GM19463 (cell line): ENCODE measurements around the gene SPATC1L.
"Not testable (repeated sequence)": the region's sequence is repeated elsewhere in the genome, so short reads cannot be mapped to it uniquely, and the experiment has no call there.

Experiments used
- ATAC-seq: cut with Tn5 transposase; IDR thresholded peaks from one replicate; pipeline ENCODE4 v1.9.1; 2021; ENCODE audit warnings: mild to moderate bottlenecking, moderate library complexity; ENCODE audit not compliant: unreplicated experiment

The SPATC1L gene

DNA sequence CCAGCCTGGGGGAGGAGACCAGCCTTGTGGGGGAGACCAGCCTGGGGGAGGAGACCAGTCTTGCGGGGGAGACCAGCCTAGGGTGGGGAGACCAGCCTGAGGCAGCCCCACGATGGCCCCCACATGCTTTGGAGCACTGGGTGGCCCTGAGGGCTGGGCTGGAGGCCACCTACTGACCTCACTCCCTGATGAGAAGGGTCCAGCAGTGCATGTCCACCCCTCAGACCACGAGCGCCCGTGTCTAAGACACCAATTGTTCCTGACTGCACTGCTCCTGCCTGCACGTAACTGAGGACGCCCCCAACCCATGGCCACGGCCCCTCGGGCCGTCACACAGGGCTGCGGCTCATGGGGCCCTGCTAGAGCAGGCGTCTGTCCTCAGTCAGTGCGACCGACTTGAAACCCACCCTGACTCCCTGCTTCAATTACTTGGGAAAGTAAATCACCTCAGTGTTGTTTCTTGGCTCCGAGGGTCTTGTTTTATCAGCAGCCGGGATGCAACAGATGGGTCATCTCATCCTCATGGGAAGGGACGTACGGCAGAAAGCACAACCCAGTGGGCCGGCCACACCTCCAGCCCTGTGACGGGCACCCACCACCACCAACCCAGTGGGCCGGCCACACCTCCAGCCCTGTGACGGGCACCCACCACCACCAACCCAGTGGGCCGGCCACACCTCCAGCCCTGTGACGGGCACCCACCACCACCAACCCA is at the start of gene SPATC1L:
TSS of gene SPATC1L (minus strand) at position 550 of the 715 bp plus-strand sequence. CDS start 1,643 bp downstream, outside the sequence.
- no peak for ATAC-seq

DNA sequence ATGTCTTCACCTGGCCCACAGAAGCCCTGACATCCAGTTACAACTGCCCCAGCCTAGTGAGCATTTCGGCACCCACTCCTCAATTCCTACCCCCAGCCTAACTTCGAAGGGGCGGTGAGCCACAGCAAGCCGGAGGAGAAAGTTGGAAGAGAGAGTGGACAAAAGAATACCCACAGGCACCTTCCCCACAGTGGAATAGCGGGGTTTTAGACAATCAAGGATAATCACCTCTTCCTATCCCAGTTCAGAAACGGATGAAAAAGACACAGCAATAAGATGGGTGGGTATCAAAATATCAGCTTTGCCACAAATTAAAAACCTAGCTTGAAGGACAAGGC is 45.6 kb upstream of the SPATC1L start:
- no peak for ATAC-seq

DNA sequence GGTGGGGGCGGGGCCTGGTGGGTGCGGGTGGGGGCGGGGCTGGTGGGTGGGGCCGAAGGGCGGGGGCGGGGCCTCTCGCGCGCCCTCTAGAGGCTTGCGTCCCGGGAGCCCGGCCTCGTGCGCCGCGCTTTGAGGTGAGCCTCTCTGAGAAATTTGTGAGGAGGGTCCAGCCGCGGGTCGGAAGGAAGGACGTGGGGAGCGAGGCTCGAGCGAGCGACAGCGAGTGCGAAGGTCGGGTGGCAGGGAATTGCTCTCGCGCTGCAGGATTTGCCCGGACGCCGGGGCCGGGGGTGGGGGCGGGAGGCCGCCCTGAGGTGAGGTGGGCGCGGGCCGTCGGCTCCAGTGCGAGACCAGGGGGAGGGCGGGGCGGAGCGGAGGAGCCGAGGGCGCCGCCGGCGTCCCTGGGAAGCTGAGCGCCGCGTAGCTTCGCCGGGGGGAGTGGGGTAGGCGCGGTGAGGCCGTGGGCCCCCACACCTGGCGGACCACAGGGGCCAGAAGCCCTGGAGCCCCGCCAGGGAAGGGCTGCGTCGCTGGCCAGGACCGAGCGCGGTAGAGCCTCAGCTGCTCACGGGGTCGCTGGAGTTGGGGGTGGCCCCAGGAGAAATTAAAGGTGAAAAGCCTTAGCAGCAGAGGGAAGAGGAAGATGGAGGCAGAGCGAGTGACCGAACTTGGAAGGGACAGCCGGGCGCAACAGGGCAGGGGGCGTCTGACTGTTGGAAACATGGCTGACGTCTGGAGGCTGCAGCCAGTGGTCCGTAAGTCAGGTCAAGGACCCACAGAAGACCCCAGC is 45.1 kb upstream of the SPATC1L start:
- peak; percentile 8 for ATAC-seq

DNA sequence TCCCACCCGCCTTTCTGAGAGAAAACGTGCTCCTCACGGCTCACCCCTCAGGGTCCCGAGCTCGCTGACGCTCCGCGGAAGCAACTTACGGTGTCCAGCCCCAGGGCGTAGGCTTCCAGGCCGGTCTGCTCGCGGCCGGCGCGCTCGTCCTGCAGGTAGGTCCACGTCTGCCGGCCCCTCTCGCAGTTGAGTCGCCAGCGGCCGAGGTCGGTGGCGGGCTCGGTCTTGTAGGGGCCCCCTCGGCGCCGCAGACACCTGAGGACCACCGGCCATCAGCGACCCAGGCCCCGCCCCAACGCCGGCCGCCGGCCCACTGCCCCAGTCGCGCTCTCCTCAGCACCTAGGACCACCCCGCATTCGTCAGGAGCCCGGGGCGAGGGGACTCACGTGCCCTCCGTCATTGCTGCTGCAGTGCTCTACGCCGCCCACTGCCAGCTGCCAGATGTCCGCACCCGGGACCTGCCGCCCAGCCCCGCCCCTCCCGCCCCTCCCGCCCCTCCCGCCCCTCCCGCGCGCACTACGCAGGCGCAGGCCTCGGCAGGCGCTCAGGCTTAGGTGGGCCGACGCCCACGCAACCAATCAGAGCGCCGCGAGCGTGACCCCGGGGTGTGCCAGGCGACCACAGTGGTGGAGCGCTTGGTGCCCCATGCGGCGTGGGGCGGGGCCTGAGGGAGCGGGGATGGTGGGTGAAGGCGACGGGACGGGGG is 44.2 kb upstream of the SPATC1L start, which contains the start of gene LSS:
TSS of gene LSS (minus strand) at position 430 of the 707 bp plus-strand sequence. CDS start at position 401, 29 bp downstream.
- peak; percentile 91 for ATAC-seq

DNA sequence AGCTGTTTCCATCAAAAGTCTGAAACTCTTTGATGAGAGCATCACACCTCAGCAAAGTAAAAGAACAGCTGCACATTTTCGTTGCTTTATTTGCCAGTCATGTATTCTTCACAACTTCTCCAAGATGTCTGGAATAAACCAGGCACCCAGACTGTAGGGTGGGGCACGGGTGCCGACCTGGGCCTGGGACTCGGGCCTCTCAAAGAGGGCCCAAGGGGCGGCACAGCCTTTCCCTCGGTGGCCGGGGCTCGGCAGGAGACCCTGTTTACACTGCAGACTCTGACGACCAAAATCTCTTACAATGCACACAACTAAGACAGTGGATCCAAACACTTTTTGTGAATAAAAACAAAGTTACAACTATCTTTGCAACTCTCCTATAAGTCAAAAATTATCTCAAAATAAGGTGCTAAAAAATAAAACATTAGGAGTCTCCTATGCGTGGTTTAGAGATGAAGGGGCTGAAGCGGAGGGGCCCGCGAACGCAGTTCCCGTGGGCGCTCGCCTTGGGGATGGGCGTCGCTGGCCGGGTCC is 43.6 kb upstream of the SPATC1L start:
- no peak for ATAC-seq

DNA sequence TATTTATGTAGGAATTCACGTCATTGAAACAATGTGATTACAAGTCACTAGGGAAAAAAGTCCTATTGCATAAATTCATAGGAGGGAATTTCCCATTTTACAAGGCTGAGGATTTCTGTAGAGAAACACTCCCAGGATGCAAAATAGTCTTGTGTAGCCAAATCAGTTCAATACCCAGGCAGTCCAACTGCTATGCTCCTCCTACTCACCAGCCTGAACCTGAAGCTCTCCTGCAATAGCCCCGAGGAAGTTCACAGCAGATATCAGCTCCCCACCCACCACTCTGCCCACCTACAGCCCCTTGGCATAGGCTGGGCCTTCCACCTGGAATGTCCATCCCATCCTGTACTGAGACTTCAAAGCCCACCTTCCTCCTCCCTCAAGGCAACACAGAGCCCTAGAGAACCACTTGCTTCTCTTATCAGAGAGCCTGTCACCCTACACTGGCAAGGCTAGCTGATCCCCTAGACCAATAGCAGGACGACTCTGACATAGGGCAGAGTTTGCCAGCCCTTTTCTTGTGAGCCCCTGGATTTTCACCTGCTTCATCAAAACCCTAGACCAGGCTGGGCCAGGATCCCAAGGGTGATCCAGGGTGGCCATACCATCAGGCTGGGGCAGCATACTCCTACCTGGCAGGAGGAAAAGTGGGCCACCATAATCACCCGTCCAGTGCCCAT is 42.8 kb upstream of the SPATC1L start:
- no peak for ATAC-seq

DNA sequence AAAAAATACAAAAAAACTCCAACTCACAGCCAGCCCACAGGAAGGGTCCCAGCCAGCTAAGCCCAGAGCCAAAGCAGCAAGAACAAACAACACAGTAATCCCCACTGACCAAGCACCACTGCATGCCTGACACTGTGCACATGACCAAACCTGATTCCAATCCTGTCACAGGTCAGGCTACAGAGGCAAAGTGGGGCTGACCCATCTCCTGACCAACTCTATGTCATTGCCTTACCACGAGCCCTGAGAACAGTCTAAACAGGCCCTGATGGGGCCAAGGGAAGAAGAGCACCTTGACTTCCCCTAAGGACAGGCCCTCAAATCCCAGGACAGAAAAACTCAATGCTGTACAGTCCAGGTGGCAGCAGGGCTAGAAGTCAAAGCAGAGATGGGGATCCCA is 41.9 kb upstream of the SPATC1L start:
- ATAC-seq: no peak

DNA sequence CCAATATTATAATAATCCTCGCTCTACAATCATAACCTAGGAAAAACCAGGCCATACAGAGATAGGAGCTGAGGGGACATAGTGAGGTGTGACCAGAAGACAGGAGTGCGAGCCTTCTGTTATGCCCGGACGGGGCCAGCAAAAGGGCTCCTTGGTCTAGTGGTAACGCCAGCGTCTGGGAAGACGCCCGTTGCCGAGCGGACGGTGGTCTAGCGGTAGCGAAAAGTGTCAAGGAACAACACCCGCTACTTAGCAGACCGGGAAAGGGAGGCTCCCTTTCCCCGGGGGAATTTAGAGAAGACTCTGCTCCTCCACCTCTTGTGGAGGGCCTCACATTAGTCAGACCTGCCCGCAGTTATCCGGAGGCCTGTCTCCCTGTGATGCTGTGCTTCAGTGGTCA is 39.4 kb upstream of the SPATC1L start:
- not testable (repeated sequence) for ATAC-seq

DNA sequence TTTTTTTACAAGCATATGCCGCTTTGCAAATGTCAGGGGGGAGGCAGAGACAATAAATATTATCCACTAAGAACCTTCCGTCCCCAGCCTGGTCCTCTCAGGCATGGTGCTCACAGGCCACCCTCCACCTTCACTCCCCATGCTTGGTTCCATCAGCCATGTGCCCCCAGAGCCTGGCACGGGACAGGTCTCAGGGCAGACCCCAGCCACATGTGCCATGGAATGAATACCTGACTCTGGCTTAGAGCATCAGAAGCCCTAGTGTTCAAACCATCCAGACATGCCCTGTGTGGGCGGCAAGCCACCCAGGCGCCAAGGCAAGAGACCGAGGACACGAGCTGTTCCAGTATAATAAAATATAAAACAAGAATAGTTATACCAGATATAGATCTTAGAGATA is 39.0 kb upstream of the SPATC1L start:
- no peak for ATAC-seq

DNA sequence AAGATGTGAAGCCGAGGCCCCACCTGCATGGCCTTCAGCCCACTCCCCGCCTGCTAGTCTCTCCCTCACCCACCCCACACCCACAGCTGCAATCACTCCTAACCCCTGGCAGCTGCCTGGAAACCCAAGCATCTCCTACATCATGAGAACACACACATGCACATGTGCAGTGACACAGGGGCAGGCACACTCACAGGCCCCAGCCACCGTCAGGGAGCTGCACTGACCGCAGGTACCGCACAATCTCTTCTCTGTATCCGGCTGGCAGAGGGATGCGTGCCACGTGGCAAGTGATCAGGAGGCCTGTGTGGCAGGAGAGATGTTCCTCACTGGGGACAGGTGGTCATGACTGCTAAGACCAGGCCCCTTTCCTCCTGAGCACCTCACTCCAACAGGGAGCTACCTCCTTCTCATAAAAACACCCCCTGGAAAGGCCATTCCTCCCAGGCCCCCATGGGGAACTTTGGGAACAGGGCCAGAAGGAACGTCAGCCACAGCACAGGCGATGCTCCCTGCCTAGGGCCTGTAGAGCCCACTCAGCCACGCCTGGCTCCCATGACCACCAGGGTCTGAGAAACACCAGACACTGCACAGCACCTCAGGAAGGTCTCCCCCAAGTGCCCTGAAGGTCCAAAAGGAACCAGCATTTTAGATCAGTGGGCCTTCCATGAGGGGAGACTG is 38.3 kb upstream of the SPATC1L start:
- ATAC-seq: no peak

DNA sequence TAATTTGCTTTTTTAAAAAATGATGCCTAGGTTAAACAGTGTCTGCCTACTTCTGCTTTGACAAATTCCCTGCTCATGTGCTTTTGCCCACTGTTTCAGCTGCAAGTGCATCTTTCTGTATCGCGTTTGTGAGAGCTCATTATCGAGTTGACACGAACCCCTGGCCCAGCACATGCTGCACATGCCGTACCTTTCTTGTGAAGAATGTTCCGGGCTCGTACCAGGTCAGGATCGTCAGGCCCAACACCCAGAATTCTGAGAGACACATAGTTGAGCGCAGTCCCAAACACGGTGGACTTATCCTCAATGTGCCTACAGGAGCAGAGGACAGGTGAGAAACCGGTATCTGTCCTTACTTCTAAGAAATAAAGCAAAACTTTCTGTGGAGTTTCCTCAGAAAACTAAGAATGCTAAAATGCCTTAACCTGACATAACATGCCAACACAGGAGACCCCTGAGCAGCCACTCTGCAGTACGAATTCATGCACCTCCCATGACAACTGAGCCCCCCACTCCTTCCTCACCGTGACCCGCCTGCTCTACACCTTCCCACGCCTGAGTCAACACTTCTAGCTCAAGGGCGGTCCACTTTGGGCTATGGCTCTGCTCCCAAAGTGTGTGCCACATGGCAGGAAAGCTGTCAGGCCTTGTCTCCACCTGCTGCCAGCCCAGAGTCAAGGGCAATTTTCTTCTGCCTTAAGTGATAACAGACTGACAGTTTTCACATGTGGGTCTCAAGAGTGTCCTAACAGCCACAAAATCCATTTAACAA is 37.6 kb upstream of the SPATC1L start:
- no peak for ATAC-seq

DNA sequence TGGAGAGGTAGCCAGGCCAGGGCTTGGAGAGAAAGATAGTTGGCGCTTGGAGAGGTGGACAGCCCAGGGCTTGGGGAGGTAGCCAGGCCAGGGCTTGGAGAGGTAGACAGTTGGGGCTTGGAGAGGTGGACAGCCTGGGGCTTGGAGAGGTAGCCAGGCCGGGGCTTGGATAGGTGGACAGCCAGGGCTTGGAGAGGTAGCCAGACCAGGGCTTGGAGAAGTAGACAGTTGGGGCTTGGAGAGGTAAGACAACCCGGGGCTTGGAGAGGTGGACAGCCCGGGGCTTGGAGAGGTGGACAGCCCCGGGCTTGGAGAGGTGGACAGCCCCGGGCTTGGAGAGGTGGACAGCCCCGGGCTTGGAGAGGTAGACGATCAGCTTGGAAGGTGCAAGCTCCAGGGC is 36.6 kb upstream of the SPATC1L start:
- no peak for ATAC-seq

DNA sequence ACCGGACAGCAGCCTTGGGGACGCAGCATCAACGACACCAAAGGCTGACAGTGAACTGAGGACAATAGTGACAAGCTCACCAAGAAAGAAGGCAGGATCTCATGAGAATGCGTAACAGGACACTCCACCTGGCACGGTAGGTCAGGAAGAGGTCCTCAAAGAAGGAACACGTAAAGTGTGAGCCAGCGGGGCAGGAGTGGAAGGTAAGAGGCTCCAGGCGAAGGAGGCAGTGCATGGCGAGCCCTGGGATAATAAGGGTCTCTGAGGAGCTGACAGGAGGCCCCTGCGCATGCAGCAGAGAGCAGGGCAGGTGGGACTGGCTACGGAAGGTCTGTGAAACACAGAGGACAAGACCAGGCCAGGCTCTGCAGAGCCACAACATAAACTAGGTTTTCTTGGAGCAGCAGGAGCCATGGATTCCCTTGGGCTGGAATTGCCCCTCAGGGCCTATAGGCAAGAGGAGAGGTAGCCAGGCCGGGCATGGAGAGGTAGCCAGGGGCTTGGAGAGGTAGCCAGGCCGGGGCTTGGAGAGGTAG is 36.1 kb upstream of the SPATC1L start:
- no peak for ATAC-seq

DNA sequence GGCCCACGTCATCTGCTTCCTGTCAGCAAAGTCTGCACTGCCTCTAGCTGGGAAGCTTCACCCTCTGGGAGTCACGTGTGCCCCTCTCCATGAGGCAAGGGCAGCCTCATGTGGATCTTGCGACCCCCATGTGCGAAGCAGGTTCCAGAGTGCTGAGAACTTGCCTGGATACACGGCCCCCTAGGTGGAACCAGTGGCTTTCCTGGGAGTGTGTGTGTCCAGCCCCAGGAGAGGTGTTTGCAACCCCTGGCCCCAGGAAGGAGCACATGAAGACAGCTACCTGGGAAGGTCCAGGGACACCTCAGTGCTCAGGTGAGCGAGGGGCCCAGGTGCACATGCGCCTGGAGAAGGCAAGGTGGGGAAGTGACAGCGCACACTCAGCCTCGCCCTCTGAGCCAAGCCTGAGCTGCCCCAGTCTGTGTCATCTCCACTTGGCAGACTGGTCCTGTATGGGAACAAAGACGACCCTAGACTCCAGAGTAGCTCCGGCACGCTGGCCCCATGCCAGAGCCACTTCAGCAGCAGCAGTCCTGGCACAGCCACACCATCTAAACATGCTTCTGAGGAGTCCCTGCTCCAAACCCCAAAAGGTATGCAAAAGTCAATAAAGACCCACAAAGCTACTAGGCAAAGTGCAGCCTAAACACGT is 35.5 kb upstream of the SPATC1L start:
- ATAC-seq: no peak

DNA sequence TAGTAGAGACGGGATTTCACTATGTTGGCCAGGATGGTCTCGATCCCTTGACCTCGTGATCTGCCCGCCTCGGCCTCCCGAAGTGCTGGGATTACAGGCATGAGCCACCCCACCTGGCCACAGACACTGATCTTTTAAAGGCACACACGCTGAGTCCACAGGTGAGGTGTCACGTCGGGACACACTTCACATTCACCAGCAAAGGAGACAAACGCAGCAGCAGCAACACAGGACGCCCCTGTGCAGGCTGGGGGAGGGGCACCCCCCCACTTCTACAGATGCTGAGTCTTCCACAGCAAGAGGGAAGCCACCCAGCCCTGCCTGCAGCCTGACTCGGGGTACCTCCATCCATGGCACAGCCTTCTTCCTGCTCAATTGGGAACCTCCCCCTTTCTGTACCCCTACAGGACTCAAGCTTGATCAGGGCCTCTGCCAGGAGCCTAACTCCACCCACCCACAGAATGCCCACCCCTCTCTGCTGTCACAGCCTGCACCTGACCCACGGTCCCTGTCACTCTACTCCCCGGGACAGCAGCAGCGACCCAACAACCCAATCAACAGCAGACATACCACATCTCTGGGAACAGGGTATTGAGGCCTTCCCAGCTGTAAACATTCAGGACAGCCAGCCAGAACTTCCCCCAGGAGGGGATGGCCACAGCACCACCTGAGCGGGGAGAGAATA is 34.8 kb upstream of the SPATC1L start:
- ATAC-seq: no peak

DNA sequence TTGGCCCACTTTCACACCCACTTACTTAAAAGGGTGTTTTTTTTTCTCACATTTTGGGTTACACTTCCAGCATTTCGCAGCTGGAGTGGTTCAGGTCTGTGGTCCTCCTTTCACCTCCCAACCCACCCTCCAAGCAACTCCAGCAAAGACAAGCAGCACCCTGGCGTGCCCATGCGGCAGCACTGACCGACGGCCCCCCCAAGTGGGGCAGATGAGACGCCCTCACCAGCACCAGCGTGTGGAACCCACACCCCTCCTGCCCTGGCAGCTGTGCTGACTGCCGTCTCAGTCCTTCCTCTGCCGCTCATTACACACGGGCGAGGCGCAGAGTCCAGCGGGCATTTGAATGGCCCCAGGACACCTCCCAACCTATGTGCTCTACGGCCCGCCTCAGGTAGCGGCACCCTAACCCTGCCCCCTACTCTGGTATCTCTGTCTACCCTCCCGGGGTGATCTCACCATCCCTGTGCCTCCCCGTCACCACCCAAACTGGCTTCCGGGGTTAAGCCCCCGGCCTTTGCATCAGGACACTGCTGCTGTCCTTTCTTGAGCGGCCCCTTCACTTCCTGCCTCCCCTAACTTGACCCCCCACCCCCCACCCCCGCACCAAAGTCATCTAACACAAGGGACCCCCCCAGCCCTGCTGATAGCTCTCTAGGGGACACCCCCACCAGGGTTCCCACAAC is 33.4 kb upstream of the SPATC1L start:
- no peak for ATAC-seq

DNA sequence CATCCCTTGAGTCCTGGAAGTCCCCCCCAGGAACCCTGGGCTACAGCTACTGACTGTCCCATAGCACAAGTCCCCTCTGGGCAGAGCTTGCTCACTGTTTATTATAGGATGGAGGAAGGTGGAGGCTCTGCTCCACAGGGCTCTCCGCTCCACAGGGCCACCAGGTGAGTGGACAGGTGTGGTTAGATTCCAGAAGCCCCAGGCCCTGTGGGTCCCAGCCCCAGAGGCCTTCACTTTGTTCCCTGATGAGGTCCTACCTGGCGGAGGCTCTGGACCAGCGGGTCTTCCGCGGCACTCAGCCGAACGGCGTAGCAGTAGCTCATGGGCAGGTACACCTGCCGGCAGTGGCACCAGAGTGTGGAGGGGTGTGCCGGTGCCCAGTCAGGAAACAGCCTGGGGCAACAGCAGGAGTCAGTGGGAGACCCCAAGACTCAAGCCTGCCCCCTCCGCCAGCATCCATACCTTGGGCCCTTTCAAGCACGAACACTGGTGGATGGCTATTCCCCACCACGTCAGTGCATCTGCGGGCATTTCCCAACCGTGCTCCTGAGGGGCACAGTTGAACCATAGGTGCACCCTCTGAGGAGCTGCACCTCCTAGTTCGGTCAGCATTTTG is 32.0 kb upstream of the SPATC1L start:
- ATAC-seq: no peak
